OCI-LY7 (cell line): ENCODE results near the gene ANKRD34A. TPM values are rescaled to one million over a fixed set of nuclear protein-coding genes. Genes with fewer than 3 reads are reported as not detected.

Experiments used
- BruUV-seq: library from RNA; stranded (reverse); fragments of 400-500 nt; replicated peaks from 2 replicates; lab custom pipeline; 2021; lab: Mats Ljungman, UMichigan
- CTCF ChIA-PET: fragments of 300-600 bp; sonication (Branson Sonifier 250); formaldehyde crosslinking; loops from one replicate; lab custom pipeline; 2022; ENCODE audit warnings: antibody characterized with exemption; ENCODE audit not compliant: unreplicated experiment; lab: Charles Lee
- POLR2A ChIA-PET: fragments of 300-600 bp; sonication (Branson Sonifier 250); formaldehyde crosslinking; loops from one replicate; lab custom pipeline; 2022; ENCODE audit warnings: antibody characterized with exemption; lab: Charles Lee
- DNase-seq: peaks from one replicate; pipeline ENCODE4 v3.0.0-alpha.2; 2015; ENCODE audit warnings: low spot score
- H2AFZ ChIP-seq: fragments of 200-600 bp; sonication (generic), shearing (Covaris generic); 2 replicates; pipeline ENCODE4 v1.6.1; 2014; ENCODE audit warnings: mild to moderate bottlenecking, antibody characterized with exemption, low read length, moderate library complexity
- H3K27ac ChIP-seq: fragments of 200-600 bp; sonication (generic); 2 replicates; pipeline ENCODE4 v1.5.1; 2014; ENCODE audit warnings: mixed run types, low read depth, mild to moderate bottlenecking, moderate library complexity, low read length, inconsistent platforms; ENCODE audit not compliant: poor library complexity, severe bottlenecking
- H3K36me3 ChIP-seq: fragments of 200-600 bp; sonication (generic); 2 replicates; pipeline ENCODE4 v1.6.1; 2014; ENCODE audit warnings: mild to moderate bottlenecking, antibody characterized with exemption, low read length, moderate library complexity, mixed read lengths; ENCODE audit not compliant: insufficient read depth
- H3K4me1 ChIP-seq: fragments of 200-600 bp; sonication (generic); 2 replicates; pipeline ENCODE4 v1.5.1; 2014; ENCODE audit warnings: mild to moderate bottlenecking, low read length; ENCODE audit not compliant: insufficient read depth, poor library complexity, severe bottlenecking
- H3K4me2 ChIP-seq: fragments of 200-600 bp; sonication (generic); 2 replicates; pipeline ENCODE4 v1.6.1; 2014; ENCODE audit warnings: mild to moderate bottlenecking, low read length
- H3K4me3 ChIP-seq: fragments of 200-600 bp; sonication (generic); 2 replicates; pipeline ENCODE4 v1.5.1; 2014; ENCODE audit warnings: mild to moderate bottlenecking, low read depth, low read length; ENCODE audit not compliant: poor library complexity, severe bottlenecking
- H3K79me2 ChIP-seq: fragments of 200-600 bp; sonication (generic); 2 replicates; pipeline ENCODE4 v1.6.1; 2016; ENCODE audit warnings: low read depth, mild to moderate bottlenecking, low read length, moderate library complexity, mixed read lengths; ENCODE audit not compliant: insufficient read depth
- H3K9me2 ChIP-seq: fragments of 200-600 bp; sonication (generic); 2 replicates; pipeline ENCODE4 v1.6.1; 2016; ENCODE audit warnings: mild to moderate bottlenecking, low read length, mixed read lengths; ENCODE audit not compliant: insufficient read depth
- H3K9me3 ChIP-seq: fragments of 200-600 bp; sonication (generic); 2 replicates; pipeline ENCODE4 v1.6.1; 2014; ENCODE audit warnings: mild to moderate bottlenecking, mixed run types, low read length, mixed read lengths
- H4K20me1 ChIP-seq: fragments of 200-600 bp; sonication (generic); 2 replicates; pipeline ENCODE4 v1.6.1; 2014; ENCODE audit warnings: mild to moderate bottlenecking, antibody characterized with exemption, low read length, moderate library complexity, mixed read lengths; ENCODE audit not compliant: insufficient read depth
- EZH2phosphoT487 ChIP-seq: fragments of 200-600 bp; sonication (generic); IDR thresholded peaks from 2 replicates; pipeline ENCODE4 v1.6.1; 2018; ENCODE audit warnings: low read depth, borderline replicate concordance, mild to moderate bottlenecking, mixed run types, antibody characterized with exemption, low read length, moderate library complexity, mixed read lengths
- intact Hi-C: fragments of 100-400 bp; cut with micrococcal nuclease; formaldehyde crosslinking; loops from one replicate; pipeline ENCODE4 v1.10.0; 2022; ENCODE audit not compliant: unreplicated experiment
- total RNA-seq, 2 experiments: library from RNA; depleted of rRNA in 1 of 2; stranded (reverse); fragments of >200 nt in 1 of 2; shearing (Covaris generic) in 1 of 2; gene quantifications; 2 replicates each; pipeline ENCODE4 v1.2.3, GENCODE V29; 2014 to 2022
- TF ChIP-seq, protein P1 (sequence below): fragments of 200-600 bp; sonication (generic); conservative IDR thresholded peaks from 2 replicates; pipeline ENCODE4 v1.5.1; 2014; ENCODE audit warnings: mild to moderate bottlenecking, antibody characterized with exemption, low read length, moderate library complexity, mixed read lengths

Gene ANKRD34A
- total RNA-seq, 2 experiments from 2014 or later, result 1.9 to 4.8 TPM

DNA sequence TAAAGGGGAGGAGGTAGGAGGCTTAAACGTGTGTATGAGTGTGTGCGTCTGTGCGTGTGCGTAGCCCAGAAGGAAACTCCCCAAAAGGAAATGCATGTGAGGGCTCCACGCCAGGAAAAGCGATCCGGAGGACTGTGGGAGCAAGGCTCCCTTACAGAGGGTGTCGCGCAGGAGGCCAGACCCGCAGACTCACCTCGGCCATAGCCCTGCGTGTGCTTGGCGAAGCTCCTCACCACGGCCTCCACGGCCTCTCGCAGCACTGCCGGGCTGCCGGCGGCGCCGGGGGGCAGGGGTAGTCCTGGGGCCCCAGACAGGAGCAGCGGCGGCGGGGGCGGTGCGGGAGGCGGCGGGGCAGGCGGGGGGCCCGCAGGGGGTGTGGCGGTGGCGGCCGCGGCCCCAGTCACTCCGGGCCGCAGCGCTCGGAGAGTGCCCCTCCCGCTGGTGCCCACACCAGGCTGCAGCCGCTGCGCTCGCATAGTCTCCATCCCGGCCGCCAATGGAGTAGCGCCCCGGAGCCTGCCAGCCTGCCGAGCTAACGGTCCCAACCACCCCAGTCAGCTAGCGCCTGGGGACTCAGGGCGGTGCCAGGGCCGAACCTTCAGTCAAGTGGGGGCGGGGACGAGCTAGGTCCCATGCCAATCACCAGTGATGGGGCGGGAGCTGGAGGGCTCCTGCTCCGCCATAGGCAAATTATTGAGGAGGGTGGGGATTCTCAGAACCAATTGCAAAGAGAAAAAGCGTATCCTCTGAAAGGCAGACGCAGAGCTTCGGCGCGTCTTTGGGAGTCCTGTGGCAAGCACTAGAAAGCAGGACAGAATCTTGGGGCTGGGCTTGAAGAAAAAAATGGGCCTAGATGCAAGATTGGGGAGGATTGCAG lies 6.7 kb downstream of the ANKRD34A start, which contains the start of gene LIX1L:
TSS of gene LIX1L (minus strand) at position 575 of the 877 bp plus-strand sequence. CDS start at position 485, 90 bp downstream.
- H2AFZ ChIP-seq, result peak within 1 kb of the TSS; percentile 44
- H3K4me2 ChIP-seq, result peak within 1 kb of the TSS; percentile 94
- H3K9me2 ChIP-seq, result no peaks in the 10 kb centered on the region
- peaks cover 3% of the 10 kb centered on the region; the same call in 1 of the 2 replicates for H4K20me1 ChIP-seq
- ChIA-PET POLR2A (interaction anchor here (0.7 to 2.6 kb wide), 20 partner anchors 9 to 133 kb away, joined by 3 to 20 read pairs (median 5); partner anchors contain the start of genes ANKRD35, PEX11B, PIAS3 and RBM8A), CTCF (interaction anchor here (0.5 to 1.6 kb wide), 5 partner anchors 13 to 99 kb away, joined by 3 to 4 read pairs (median 4); partner anchors contain the start of gene PIAS3)
- intact Hi-C loops, result loop anchor here (1.0 to 2.0 kb wide), 2 partner anchors 25 to 99 kb away; partner anchors contain the start of gene PIAS3
- H3K36me3 ChIP-seq, result peaks cover 13% of the 10 kb centered on the region; the same call in 1 of the 2 replicates
- BruUV-seq, result no TSS peak
- H3K4me1 ChIP-seq, result peaks cover 63% of the 10 kb centered on the region
- peak; percentile 98 for DNase-seq
- peaks cover 23% of the 10 kb centered on the region; the same call in 1 of the 2 replicates for H3K79me2 ChIP-seq
- H3K4me3 ChIP-seq, result peak within 1 kb of the TSS; percentile 86
- H3K9me3 ChIP-seq, result no peaks in the 10 kb centered on the region
- peak within 1 kb of the TSS; percentile 53 for H3K27ac ChIP-seq
- TF ChIP-seq EZH2phosphoT487, result no peak
- TF ChIP-seq, protein P1, sequence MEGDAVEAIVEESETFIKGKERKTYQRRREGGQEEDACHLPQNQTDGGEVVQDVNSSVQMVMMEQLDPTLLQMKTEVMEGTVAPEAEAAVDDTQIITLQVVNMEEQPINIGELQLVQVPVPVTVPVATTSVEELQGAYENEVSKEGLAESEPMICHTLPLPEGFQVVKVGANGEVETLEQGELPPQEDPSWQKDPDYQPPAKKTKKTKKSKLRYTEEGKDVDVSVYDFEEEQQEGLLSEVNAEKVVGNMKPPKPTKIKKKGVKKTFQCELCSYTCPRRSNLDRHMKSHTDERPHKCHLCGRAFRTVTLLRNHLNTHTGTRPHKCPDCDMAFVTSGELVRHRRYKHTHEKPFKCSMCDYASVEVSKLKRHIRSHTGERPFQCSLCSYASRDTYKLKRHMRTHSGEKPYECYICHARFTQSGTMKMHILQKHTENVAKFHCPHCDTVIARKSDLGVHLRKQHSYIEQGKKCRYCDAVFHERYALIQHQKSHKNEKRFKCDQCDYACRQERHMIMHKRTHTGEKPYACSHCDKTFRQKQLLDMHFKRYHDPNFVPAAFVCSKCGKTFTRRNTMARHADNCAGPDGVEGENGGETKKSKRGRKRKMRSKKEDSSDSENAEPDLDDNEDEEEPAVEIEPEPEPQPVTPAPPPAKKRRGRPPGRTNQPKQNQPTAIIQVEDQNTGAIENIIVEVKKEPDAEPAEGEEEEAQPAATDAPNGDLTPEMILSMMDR, result no peak

DNA sequence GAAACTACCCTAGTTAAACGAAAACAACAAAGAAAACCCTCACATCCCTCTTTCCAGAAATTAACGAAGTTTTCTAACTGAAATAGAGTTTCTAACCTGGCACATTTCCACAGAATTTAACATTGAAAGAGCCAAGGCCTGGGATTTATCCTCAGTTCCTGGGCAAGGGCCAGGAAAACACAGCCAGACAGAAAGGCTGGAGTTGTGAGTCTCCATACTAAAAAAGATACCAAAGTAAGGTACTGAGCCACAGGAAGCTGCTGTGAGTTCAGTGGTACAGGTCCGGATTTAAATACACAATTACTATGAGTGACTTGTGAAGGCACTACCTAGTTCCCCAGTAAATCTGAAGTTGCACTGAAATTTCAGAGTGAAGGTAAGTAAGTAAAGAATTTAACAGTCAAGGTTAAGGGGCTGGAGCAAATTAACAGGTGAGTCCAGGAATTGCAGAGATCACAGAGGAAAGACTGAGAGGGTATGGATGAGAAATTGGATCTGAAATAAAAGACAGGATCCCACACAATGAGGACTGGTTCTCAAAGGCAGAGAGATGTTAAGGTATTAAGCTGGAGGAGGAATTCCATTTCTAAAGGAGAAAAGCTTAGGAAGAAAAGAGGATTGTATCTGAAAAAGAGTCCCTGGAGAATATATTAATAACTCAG lies 7.5 kb downstream of the ANKRD34A start:
- peaks cover 57% of the 10 kb centered on the region for H3K4me1 ChIP-seq
- BruUV-seq, result TSS peak; percentile 62
- H3K27ac ChIP-seq, result peak overlapping the region; percentile 53
- intact Hi-C loops, result loop anchor here (1.0 kb wide), 1 partner anchor 25 kb away; no protein-coding TSS in a partner anchor
- H3K79me2 ChIP-seq, result peaks cover 23% of the 10 kb centered on the region; the same call in 1 of the 2 replicates
- CTCF ChIA-PET, result interaction anchor here (0.6 to 1.6 kb wide), 4 partner anchors 12 to 98 kb away, joined by 3 to 4 read pairs (median 4); partner anchors contain the start of gene PIAS3
- H3K4me2 ChIP-seq, result peak overlapping the region; percentile 94
- no peak for TF ChIP-seq EZH2phosphoT487
- TF ChIP-seq, protein P1, result no peak; the same call in 1 of the 2 replicates
- DNase-seq, result peak; percentile 51
- peak overlapping the region; percentile 44 for H2AFZ ChIP-seq
- no peaks in the 10 kb centered on the region for H3K9me2 ChIP-seq
- peaks cover 13% of the 10 kb centered on the region; the same call in 1 of the 2 replicates for H3K36me3 ChIP-seq
- POLR2A ChIA-PET, result interaction anchor here (0.9 to 2.6 kb wide), 8 partner anchors 10 to 97 kb away, joined by 3 to 20 read pairs (median 10); partner anchors contain the start of genes RBM8A and TXNIP
- no peaks in the 10 kb centered on the region for H3K9me3 ChIP-seq
- H3K4me3 ChIP-seq, result peak overlapping the region; percentile 86
- peaks cover 3% of the 10 kb centered on the region; the same call in 1 of the 2 replicates for H4K20me1 ChIP-seq
